ENCODE data around the gene CFAP54.

Gene CFAP54

GRCh38 chr12:96870946-96871345, 381.6 kb downstream of the CFAP54 start:
- Histone ChIP-seq H3K36me3 (ENCODE audit: control insufficient read depth in 1 of 2, insufficient read depth in 2 of 2, low read length in 2 of 2) (no peaks in the 10 kb centered on the region), H3K27me3 (ENCODE audit: control insufficient read depth in 1 of 2, insufficient read depth in 2 of 2, low read length in 2 of 2) (no peaks in the 10 kb centered on the region), H3K4me1 (ENCODE audit: control insufficient read depth in 1 of 2, insufficient read depth in 2 of 2, low read length in 2 of 2) (no peaks in the 10 kb centered on the region), H3K9me3 (ENCODE audit: control insufficient read depth in 1 of 2, low read length in 2 of 2) (no peaks in the 10 kb centered on the region), H3K27ac (ENCODE audit: low read depth, low read length) (no peak overlapping the region), H3K9ac (ENCODE audit: low read depth in 1 of 2, low read length in 2 of 2) (no peak overlapping the region), H3K4me3 (ENCODE audit: low read depth in 1 of 2, low read length in 2 of 2) (no peak overlapping the region)

- Histone ChIP-seq H3K9me3 (ENCODE audit: control insufficient read depth in 1 of 2, low read length in 2 of 2) (no peaks in the 10 kb centered on the region), H3K27me3 (ENCODE audit: control insufficient read depth in 1 of 2, insufficient read depth in 2 of 2, low read length in 2 of 2) (no peaks in the 10 kb centered on the region), H3K9ac (ENCODE audit: low read depth in 1 of 2, low read length in 2 of 2) (no peak overlapping the region), H3K4me1 (ENCODE audit: control insufficient read depth in 1 of 2, insufficient read depth in 2 of 2, low read length in 2 of 2) (no peaks in the 10 kb centered on the region), H3K36me3 (ENCODE audit: control insufficient read depth in 1 of 2, insufficient read depth in 2 of 2, low read length in 2 of 2) (no peaks in the 10 kb centered on the region), H3K4me3 (ENCODE audit: low read depth in 1 of 2, low read length in 2 of 2) (no peak overlapping the region), H3K27ac (ENCODE audit: low read depth, low read length) (no peak overlapping the region)
Observed at GRCh38 chr12:96872961-96873360, 383.6 kb downstream of the CFAP54 start.

- H3K4me1 ChIP-seq (ENCODE audit: control insufficient read depth in 1 of 2, insufficient read depth in 2 of 2, low read length in 2 of 2), result no peaks in the 10 kb centered on the region
- no peak overlapping the region for H3K27ac ChIP-seq (ENCODE audit: low read depth, low read length)
- H3K9me3 ChIP-seq (ENCODE audit: control insufficient read depth in 1 of 2, low read length in 2 of 2), result no peaks in the 10 kb centered on the region
- no peak overlapping the region for H3K9ac ChIP-seq (ENCODE audit: low read depth in 1 of 2, low read length in 2 of 2)
- H3K4me3 ChIP-seq (ENCODE audit: low read depth in 1 of 2, low read length in 2 of 2), result no peak overlapping the region
- H3K36me3 ChIP-seq (ENCODE audit: control insufficient read depth in 1 of 2, insufficient read depth in 2 of 2, low read length in 2 of 2), result no peaks in the 10 kb centered on the region
- no peaks in the 10 kb centered on the region for H3K27me3 ChIP-seq (ENCODE audit: control insufficient read depth in 1 of 2, insufficient read depth in 2 of 2, low read length in 2 of 2)
Observed at GRCh38 chr12:96874211-96874610, 384.8 kb downstream of the CFAP54 start.

GRCh38 chr12:96876966-96877365, 387.6 kb downstream of the CFAP54 start:
- no peak overlapping the region for H3K27ac ChIP-seq (ENCODE audit: low read depth, low read length)
- H3K27me3 ChIP-seq (ENCODE audit: control insufficient read depth in 1 of 2, insufficient read depth in 2 of 2, low read length in 2 of 2), result no peaks in the 10 kb centered on the region
- no peaks in the 10 kb centered on the region for H3K4me1 ChIP-seq (ENCODE audit: control insufficient read depth in 1 of 2, insufficient read depth in 2 of 2, low read length in 2 of 2)
- H3K36me3 ChIP-seq (ENCODE audit: control insufficient read depth in 1 of 2, insufficient read depth in 2 of 2, low read length in 2 of 2), result no peaks in the 10 kb centered on the region
- no peak overlapping the region for H3K4me3 ChIP-seq (ENCODE audit: low read depth in 1 of 2, low read length in 2 of 2)
- H3K9ac ChIP-seq (ENCODE audit: low read depth in 1 of 2, low read length in 2 of 2), result no peak overlapping the region
- H3K9me3 ChIP-seq (ENCODE audit: control insufficient read depth in 1 of 2, low read length in 2 of 2), result no peaks in the 10 kb centered on the region

- Histone ChIP-seq H3K27ac (ENCODE audit: low read depth, low read length) (no peak overlapping the region), H3K4me3 (ENCODE audit: low read depth in 1 of 2, low read length in 2 of 2) (no peak overlapping the region), H3K27me3 (ENCODE audit: control insufficient read depth in 1 of 2, insufficient read depth in 2 of 2, low read length in 2 of 2) (no peaks in the 10 kb centered on the region), H3K9me3 (ENCODE audit: control insufficient read depth in 1 of 2, low read length in 2 of 2) (no peaks in the 10 kb centered on the region), H3K36me3 (ENCODE audit: control insufficient read depth in 1 of 2, insufficient read depth in 2 of 2, low read length in 2 of 2) (no peaks in the 10 kb centered on the region), H3K4me1 (ENCODE audit: control insufficient read depth in 1 of 2, insufficient read depth in 2 of 2, low read length in 2 of 2) (no peaks in the 10 kb centered on the region), H3K9ac (ENCODE audit: low read depth in 1 of 2, low read length in 2 of 2) (no peak overlapping the region)
Observed at GRCh38 chr12:96878704-96879103, 389.3 kb downstream of the CFAP54 start.

GRCh38 chr12:96879301-96879700, 389.9 kb downstream of the CFAP54 start:
- H3K9ac ChIP-seq (ENCODE audit: low read depth in 1 of 2, low read length in 2 of 2), result no peak overlapping the region
- H3K4me3 ChIP-seq (ENCODE audit: low read depth in 1 of 2, low read length in 2 of 2), result no peak overlapping the region
- H3K9me3 ChIP-seq (ENCODE audit: control insufficient read depth in 1 of 2, low read length in 2 of 2), result no peaks in the 10 kb centered on the region
- H3K27ac ChIP-seq (ENCODE audit: low read depth, low read length), result no peak overlapping the region
- no peaks in the 10 kb centered on the region for H3K27me3 ChIP-seq (ENCODE audit: control insufficient read depth in 1 of 2, insufficient read depth in 2 of 2, low read length in 2 of 2)
- no peaks in the 10 kb centered on the region for H3K36me3 ChIP-seq (ENCODE audit: control insufficient read depth in 1 of 2, insufficient read depth in 2 of 2, low read length in 2 of 2)
- no peaks in the 10 kb centered on the region for H3K4me1 ChIP-seq (ENCODE audit: control insufficient read depth in 1 of 2, insufficient read depth in 2 of 2, low read length in 2 of 2)

GRCh38 chr12:96880220-96880619, 390.8 kb downstream of the CFAP54 start:
- H3K4me1 ChIP-seq (ENCODE audit: control insufficient read depth in 1 of 2, insufficient read depth in 2 of 2, low read length in 2 of 2), result no peaks in the 10 kb centered on the region
- no peak overlapping the region for H3K9ac ChIP-seq (ENCODE audit: low read depth in 1 of 2, low read length in 2 of 2)
- no peaks in the 10 kb centered on the region for H3K36me3 ChIP-seq (ENCODE audit: control insufficient read depth in 1 of 2, insufficient read depth in 2 of 2, low read length in 2 of 2)
- no peak overlapping the region for H3K4me3 ChIP-seq (ENCODE audit: low read depth in 1 of 2, low read length in 2 of 2)
- no peaks in the 10 kb centered on the region for H3K9me3 ChIP-seq (ENCODE audit: control insufficient read depth in 1 of 2, low read length in 2 of 2)
- no peaks in the 10 kb centered on the region for H3K27me3 ChIP-seq (ENCODE audit: control insufficient read depth in 1 of 2, insufficient read depth in 2 of 2, low read length in 2 of 2)
- no peak overlapping the region for H3K27ac ChIP-seq (ENCODE audit: low read depth, low read length)

GRCh38 chr12:96881608-96882007, 392.2 kb downstream of the CFAP54 start:
- Histone ChIP-seq H3K36me3 (ENCODE audit: control insufficient read depth in 1 of 2, insufficient read depth in 2 of 2, low read length in 2 of 2) (no peaks in the 10 kb centered on the region), H3K9me3 (ENCODE audit: control insufficient read depth in 1 of 2, low read length in 2 of 2) (no peaks in the 10 kb centered on the region), H3K9ac (ENCODE audit: low read depth in 1 of 2, low read length in 2 of 2) (no peak overlapping the region), H3K4me1 (ENCODE audit: control insufficient read depth in 1 of 2, insufficient read depth in 2 of 2, low read length in 2 of 2) (no peaks in the 10 kb centered on the region), H3K27ac (ENCODE audit: low read depth, low read length) (no peak overlapping the region), H3K4me3 (ENCODE audit: low read depth in 1 of 2, low read length in 2 of 2) (no peak overlapping the region), H3K27me3 (ENCODE audit: control insufficient read depth in 1 of 2, insufficient read depth in 2 of 2, low read length in 2 of 2) (no peaks in the 10 kb centered on the region)

GRCh38 chr12:96882862-96883261, 393.5 kb downstream of the CFAP54 start:
- Histone ChIP-seq H3K27ac (ENCODE audit: low read depth, low read length) (no peak overlapping the region), H3K9me3 (ENCODE audit: control insufficient read depth in 1 of 2, low read length in 2 of 2) (no peaks in the 10 kb centered on the region), H3K27me3 (ENCODE audit: control insufficient read depth in 1 of 2, insufficient read depth in 2 of 2, low read length in 2 of 2) (no peaks in the 10 kb centered on the region), H3K36me3 (ENCODE audit: control insufficient read depth in 1 of 2, insufficient read depth in 2 of 2, low read length in 2 of 2) (no peaks in the 10 kb centered on the region), H3K4me3 (ENCODE audit: low read depth in 1 of 2, low read length in 2 of 2) (no peak overlapping the region), H3K9ac (ENCODE audit: low read depth in 1 of 2, low read length in 2 of 2) (no peak overlapping the region), H3K4me1 (ENCODE audit: control insufficient read depth in 1 of 2, insufficient read depth in 2 of 2, low read length in 2 of 2) (no peaks in the 10 kb centered on the region)

- Histone ChIP-seq H3K9ac (ENCODE audit: low read depth in 1 of 2, low read length in 2 of 2) (no peak overlapping the region), H3K36me3 (ENCODE audit: control insufficient read depth in 1 of 2, insufficient read depth in 2 of 2, low read length in 2 of 2) (no peaks in the 10 kb centered on the region), H3K4me1 (ENCODE audit: control insufficient read depth in 1 of 2, insufficient read depth in 2 of 2, low read length in 2 of 2) (no peaks in the 10 kb centered on the region)
Observed at GRCh38 chr12:96883571-96883970, 394.2 kb downstream of the CFAP54 start.

GRCh38 chr12:96886998-96887677, 397.8 kb downstream of the CFAP54 start:
- Histone ChIP-seq H3K4me3 (ENCODE audit: low read depth in 1 of 2, low read length in 2 of 2) (no peak overlapping the region), H3K27ac (ENCODE audit: low read depth, low read length) (no peak overlapping the region), H3K4me1 (ENCODE audit: control insufficient read depth in 1 of 2, insufficient read depth in 2 of 2, low read length in 2 of 2) (no peaks in the 10 kb centered on the region), H3K9me3 (ENCODE audit: control insufficient read depth in 1 of 2, low read length in 2 of 2) (no peaks in the 10 kb centered on the region), H3K9ac (ENCODE audit: low read depth in 1 of 2, low read length in 2 of 2) (no peak overlapping the region), H3K27me3 (ENCODE audit: control insufficient read depth in 1 of 2, insufficient read depth in 2 of 2, low read length in 2 of 2) (no peaks in the 10 kb centered on the region), H3K36me3 (ENCODE audit: control insufficient read depth in 1 of 2, insufficient read depth in 2 of 2, low read length in 2 of 2) (no peaks in the 10 kb centered on the region)

More at GRCh38 chr12:96883571-96883970, 394.2 kb downstream of the CFAP54 start:
- Histone ChIP-seq H3K4me3 (ENCODE audit: low read depth in 1 of 2, low read length in 2 of 2) (no peak overlapping the region), H3K27ac (ENCODE audit: low read depth, low read length) (no peak overlapping the region), H3K27me3 (ENCODE audit: control insufficient read depth in 1 of 2, insufficient read depth in 2 of 2, low read length in 2 of 2) (no peaks in the 10 kb centered on the region), H3K9me3 (ENCODE audit: control insufficient read depth in 1 of 2, low read length in 2 of 2) (no peaks in the 10 kb centered on the region)
